ENCODE measurements around the gene DIS3.
"Not testable (repeated sequence)": the region's sequence is repeated elsewhere in the genome, so short reads cannot be mapped to it uniquely, and the experiment has no call there.

Gene DIS3

GRCh38 chr13:72740015-72740414, 41.7 kb downstream of the DIS3 start:
- no peak for DNase-seq (ENCODE audit: low spot score)

DNA sequence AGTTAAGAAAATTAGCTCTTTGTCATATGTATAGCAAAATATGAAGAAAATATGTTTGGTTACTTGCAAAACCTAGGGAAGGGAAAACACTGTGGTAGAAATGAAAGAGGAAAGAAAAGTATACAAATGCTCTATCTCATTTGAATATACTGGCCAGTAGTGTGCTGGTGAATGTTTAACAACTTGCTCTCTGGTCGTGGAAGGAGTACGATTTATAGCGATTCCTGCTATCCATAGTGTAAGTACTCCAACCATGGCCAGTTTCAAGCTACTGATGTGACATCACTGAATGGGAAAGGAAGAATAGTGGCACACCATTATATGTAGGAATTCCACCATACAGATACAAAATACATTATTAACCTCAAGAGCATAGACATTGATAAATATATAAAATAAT, 44.7 kb downstream of the DIS3 start:
- DNase-seq (ENCODE audit: low spot score) = no peak

- no peak for DNase-seq (ENCODE audit: low spot score)
Measured at GRCh38 chr13:72728290-72728605, 53.5 kb downstream of the DIS3 start.

DNA sequence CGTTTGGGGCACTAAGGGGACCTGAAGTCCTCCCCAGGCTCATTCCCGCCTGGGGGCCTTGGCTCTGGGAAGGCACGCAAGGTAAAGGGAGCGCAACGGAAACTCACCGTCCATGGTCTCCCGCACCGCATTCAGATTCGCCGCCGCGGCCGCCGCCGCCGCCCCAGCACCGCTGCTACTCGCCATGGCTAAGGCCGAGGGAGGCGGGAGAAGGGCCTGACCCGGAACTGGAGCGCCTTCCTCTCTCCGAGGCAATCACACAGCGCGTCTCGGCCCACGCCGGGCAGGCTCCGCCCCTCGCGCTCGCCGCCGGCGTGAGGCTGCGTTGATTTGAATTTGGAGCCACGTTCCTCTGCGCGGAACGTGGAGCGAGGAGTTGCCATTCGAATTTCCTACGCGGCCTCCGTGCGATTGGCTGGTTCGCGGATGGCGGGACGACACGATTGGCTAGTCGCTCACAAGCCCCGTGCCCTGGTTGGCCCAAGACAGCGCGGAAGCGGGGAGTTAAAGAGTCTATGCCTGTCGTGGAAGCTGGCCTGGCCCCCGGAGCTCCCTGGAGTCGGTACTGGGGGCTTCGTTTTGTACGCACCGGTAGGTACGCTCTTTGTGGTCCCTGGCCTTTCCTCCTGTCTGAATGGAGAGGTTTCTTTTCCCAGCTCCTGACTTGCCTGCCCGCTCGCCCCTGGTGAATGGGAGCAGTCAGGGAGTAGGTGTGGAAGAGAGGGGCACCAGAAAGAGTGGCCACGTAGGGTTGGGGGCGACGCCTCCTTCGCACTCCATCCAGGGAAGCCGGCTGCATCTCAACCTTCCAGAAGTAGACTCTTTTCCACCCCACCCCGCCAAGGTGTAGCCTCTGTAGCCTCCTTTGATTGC, 54.0 kb downstream of the DIS3 start, which contains the start of the genes BORA and MZT1:
Gene BORA (plus strand): TSS at position 507 of the 873 bp plus-strand sequence. CDS start 1,018 bp downstream, outside the sequence.
Gene MZT1 (minus strand): TSS at position 213 of the 873 bp plus-strand sequence. CDS start 27 bp downstream, at position 186.
- DNase-seq (ENCODE audit: low spot score) = peak; percentile 96

DNA sequence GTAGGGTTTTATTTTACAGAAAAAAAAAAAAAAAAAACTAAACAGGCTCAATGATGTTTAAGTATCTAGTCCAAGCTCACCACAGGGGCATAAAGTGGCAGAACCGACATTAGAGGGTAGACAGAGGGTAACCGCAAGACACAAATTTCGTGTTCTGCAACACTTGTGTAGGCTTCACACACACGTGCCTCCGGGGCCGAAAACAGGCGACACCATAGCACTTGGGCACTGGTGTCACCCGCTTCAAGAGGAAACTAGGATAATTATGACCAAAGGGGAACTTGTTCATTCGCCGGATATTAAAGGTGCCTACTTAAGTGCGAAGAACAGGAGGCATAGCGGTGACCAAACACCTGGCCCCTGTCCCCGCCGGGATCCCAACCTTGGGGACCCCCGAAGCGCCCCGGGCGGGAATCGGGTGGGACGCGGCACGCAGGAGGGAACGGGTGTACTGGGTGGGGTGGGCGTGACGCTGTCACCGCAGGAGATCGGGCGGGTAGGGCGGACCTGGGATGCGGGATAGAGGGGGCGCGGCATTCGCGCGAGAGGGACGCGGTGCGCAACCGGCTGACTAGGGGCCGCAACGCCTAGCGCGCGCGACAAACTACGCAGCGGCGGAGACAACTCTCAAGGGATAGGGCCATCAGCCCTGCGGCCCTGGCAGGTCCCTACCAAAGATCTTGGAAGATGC, 54.8 kb downstream of the DIS3 start:
- no peak for DNase-seq (ENCODE audit: low spot score)

- not testable (repeated sequence) for DNase-seq (ENCODE audit: low spot score)
Measured at GRCh38 chr13:72726185-72726584, 55.5 kb downstream of the DIS3 start.

DNA sequence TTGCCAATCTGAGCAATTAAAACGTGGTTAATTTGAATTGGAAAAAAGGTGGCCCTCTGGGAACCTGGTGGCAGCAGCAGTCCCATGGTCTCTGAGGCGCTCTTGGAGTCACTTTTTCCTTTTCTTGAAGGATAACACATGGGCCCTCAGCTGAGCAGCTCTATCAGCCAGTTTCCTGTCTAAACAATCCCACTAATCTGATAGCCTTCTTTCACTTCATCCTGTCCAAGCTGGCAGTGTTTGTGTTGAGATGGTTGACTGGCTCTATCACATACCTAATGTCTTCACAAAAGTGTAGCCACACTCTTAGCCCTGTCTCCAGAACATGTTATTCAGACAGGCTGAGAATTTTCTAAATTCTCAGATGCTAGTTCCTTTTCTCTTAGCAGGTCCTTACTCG, 64.9 kb downstream of the DIS3 start:
- no peak for DNase-seq (ENCODE audit: low spot score)

Measured in pons (tissue), 1 donor.